HEK293T (cell line): Measurements from ENCODE around the gene TKTL1.
"Not testable (repeated sequence)": the region's sequence is repeated elsewhere in the genome, so short reads cannot be mapped to it uniquely, and the experiment has no call there.

Experiments used
- ARNT ChIP-seq: fragments of 450-650 bp; IDR thresholded peaks from 2 replicates; pipeline ENCODE4 v1.6.1; 2017; ENCODE audit warnings: mild to moderate bottlenecking
- BHLHE40 ChIP-seq: fragments of 450-650 bp; IDR thresholded peaks from 2 replicates; pipeline ENCODE4 v1.6.1; 2016; ENCODE audit warnings: mild to moderate bottlenecking, moderate library complexity, borderline replicate concordance
- ELF4 ChIP-seq: fragments of 450-650 bp; IDR thresholded peaks from 2 replicates; pipeline ENCODE4 v1.6.1; 2017; ENCODE audit warnings: antibody characterized with exemption
- HDGF ChIP-seq: fragments of 450-650 bp; IDR thresholded peaks from 2 replicates; pipeline ENCODE4 v1.6.1; 2017; ENCODE audit warnings: antibody characterized with exemption, borderline replicate concordance
- SP1 ChIP-seq: fragments of 450-650 bp; IDR thresholded peaks from 2 replicates; pipeline ENCODE4 v1.6.1; 2017

DNA sequence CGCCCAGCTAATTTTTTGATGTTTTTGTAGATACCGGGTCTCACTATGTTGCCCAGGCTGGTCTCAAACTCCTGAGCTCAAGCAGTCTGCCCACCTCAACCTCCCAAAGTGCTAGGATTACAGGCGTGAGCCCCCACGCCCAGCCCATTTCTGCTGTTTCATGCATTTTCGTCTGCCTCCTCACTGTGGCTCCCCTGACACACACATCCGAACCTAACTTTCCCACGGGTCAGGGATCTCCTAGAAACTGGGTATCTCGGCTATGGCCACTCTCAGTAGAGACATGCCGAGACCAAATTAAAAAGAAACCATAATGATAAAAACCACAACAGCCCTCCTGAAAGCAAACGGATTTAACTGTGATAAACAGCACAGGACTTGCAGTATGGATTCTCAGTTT lies 47.5 kb upstream of the TKTL1 start:
- not testable (repeated sequence) for TF ChIP-seq ARNT, BHLHE40, HDGF, ELF4, SP1
